ENCODE data around the gene SLC25A10.
"Not testable (repeated sequence)": the region's sequence is repeated elsewhere in the genome, so short reads cannot be mapped to it uniquely, and the experiment has no call there.

SLC25A10 gene

GRCh38 chr17:81733507-81734404, 21.7 kb downstream of the SLC25A10 start:
- TF ChIP-seq CTCF (IDR thresholded peaks at IDR 0.05; ENCODE audit: low read depth, low read length, missing control alignments), result peak; percentile 85
- peak; percentile 15 for DNase-seq (ENCODE audit: low read depth)

GRCh38 chr17:81734405-81735263, 22.6 kb downstream of the SLC25A10 start:
- no peak for TF ChIP-seq CTCF (IDR thresholded peaks at IDR 0.05; ENCODE audit: low read depth, low read length, missing control alignments)
- H3K4me3 ChIP-seq (ENCODE audit: low read depth, low read length), result no peak overlapping the region
- DNase-seq (ENCODE audit: low read depth), result no peak
- in situ Hi-C loops (cut with HindIII; ENCODE audit: low sequenced_read_pairs), result no loop called here

More at GRCh38 chr17:81733507-81734404, 21.7 kb downstream of the SLC25A10 start:
- in situ Hi-C loops (cut with HindIII; ENCODE audit: low sequenced_read_pairs), result no loop called here
- no peak overlapping the region for H3K4me3 ChIP-seq (ENCODE audit: low read depth, low read length)

GRCh38 chr17:81735264-81736102, 23.4 kb downstream of the SLC25A10 start:
- no peak for DNase-seq (ENCODE audit: low read depth)
- no peak for TF ChIP-seq CTCF (IDR thresholded peaks at IDR 0.05; ENCODE audit: low read depth, low read length, missing control alignments)
- in situ Hi-C loops (cut with HindIII; ENCODE audit: low sequenced_read_pairs), result no loop called here
- H3K4me3 ChIP-seq (ENCODE audit: low read depth, low read length), result no peak overlapping the region

- H3K4me3 ChIP-seq (ENCODE audit: low read depth, low read length), result no peak overlapping the region
- no peak for DNase-seq (ENCODE audit: low read depth)
- TF ChIP-seq CTCF (IDR thresholded peaks at IDR 0.05; ENCODE audit: low read depth, low read length, missing control alignments), result no peak
- in situ Hi-C loops (cut with HindIII; ENCODE audit: low sequenced_read_pairs), result no loop called here
These were observed 26.1 kb downstream of the SLC25A10 start for GRCh38 chr17:81737947-81738800.

- DNase-seq (ENCODE audit: low read depth), result no peak
- no peak overlapping the region for H3K4me3 ChIP-seq (ENCODE audit: low read depth, low read length)
- TF ChIP-seq CTCF (IDR thresholded peaks at IDR 0.05; ENCODE audit: low read depth, low read length, missing control alignments), result no peak
- in situ Hi-C loops (cut with HindIII; ENCODE audit: low sequenced_read_pairs), result no loop called here
These were observed 26.8 kb downstream of the SLC25A10 start for GRCh38 chr17:81738801-81739393.

- H3K4me3 ChIP-seq (ENCODE audit: low read depth, low read length); DNase-seq (ENCODE audit: low read depth); in situ Hi-C loops (cut with HindIII; ENCODE audit: low sequenced_read_pairs): not testable (repeated sequence)
These were observed 27.5 kb downstream of the SLC25A10 start for GRCh38 chr17:81739593-81739992.
